Measurements from ENCODE around the gene FBXO45. TPM values are rescaled to one million over a fixed set of nuclear protein-coding genes. Genes with fewer than 3 reads are reported as not detected.
"Not testable (repeated sequence)": the region's sequence is repeated elsewhere in the genome, so short reads cannot be mapped to it uniquely, and the experiment has no call there.

The FBXO45 gene
- total and polyA plus RNA-seq, 10 of the 15 experiments (the other 5 are each of a cell fraction or from before 2014, with no cell fraction given): 4.0 to 17.3 (median 11.8) TPM

GRCh38 chr3:196519718-196520082, 48.8 kb upstream of the FBXO45 start:
- peaks cover 38% of the 10 kb centered on the region for H3K9me3 ChIP-seq (replicated peaks; ENCODE audit: control insufficient read depth, insufficient read depth, low read length)
- TF ChIP-seq PAX8 (IDR thresholded peaks at IDR 0.05) (no peak), USF1 (IDR thresholded peaks at IDR 0.05; ENCODE audit: borderline replicate concordance, extremely low read length, insufficient read depth, low read depth, low read length) (peak; percentile 18), CBX5 (IDR thresholded peaks at IDR 0.05; ENCODE audit: low read depth) (peak; percentile 100), SP1 (IDR thresholded peaks at IDR 0.05; ENCODE audit: low read depth, low read length) (peak; percentile 21), CEBPZ (IDR thresholded peaks at IDR 0.05; ENCODE audit: low read depth, low read length) (0 out of 2 replicates have a peak, but pooled peaks have one; percentile 21)
- no TSS peak for BruUV-seq (replicated peaks)
- 50% methylated on average over 5 of the region's 5 CpGs for WGBS (ENCODE audit: insufficient coverage, insufficient replicate concordance, low lambda C conversion rate, missing lambda C conversion rate)
- RAD21 ChIA-PET (ENCODE audit: unreplicated experiment): interaction anchor here (1.4 to 3.2 kb wide), 2 partner anchors 33 to 266 kb away, joined by 11 to 15 read pairs; no protein-coding TSS in a partner anchor
- DNase-seq (ENCODE audit: low read depth, low spot score) (no peak), FAIRE-seq (no peak), ATAC-seq (no peak)
- no peaks in the 10 kb centered on the region for H3K36me3 ChIP-seq (ENCODE audit: control insufficient read depth in 2 of 2, insufficient read depth in 2 of 2, low read length in 1 of 2)
- no peak overlapping the region for H2AFZ ChIP-seq (ENCODE audit: control insufficient read depth, low read depth, low read length)
- H3K4me3 ChIP-seq: no peak overlapping the region
- POLR2A ChIA-PET: no interaction called here
- no peaks in the 10 kb centered on the region for H3K27me3 ChIP-seq (replicated peaks in 1 of 2; ENCODE audit: control insufficient read depth in 2 of 2, insufficient read depth in 2 of 2, low read length in 1 of 2)
- no peak overlapping the region for H3K27ac ChIP-seq (ENCODE audit: control insufficient read depth, insufficient read depth)
- H3K79me2 ChIP-seq (ENCODE audit: control insufficient read depth, insufficient read depth, low read length): no peaks in the 10 kb centered on the region
- intact Hi-C loops (cut with micrococcal nuclease; ENCODE audit: unreplicated experiment) (no loop called here), in situ Hi-C loops (cut with MboI) (loop anchor here (5.0 kb wide), 1 partner anchor 267 kb away; no protein-coding TSS in a partner anchor)
- no peak overlapping the region for H3K4me2 ChIP-seq (ENCODE audit: control insufficient read depth, insufficient read depth)
- H4K20me1 ChIP-seq (ENCODE audit: control insufficient read depth, insufficient read depth): no peaks in the 10 kb centered on the region
- SMC1A ChIA-PET (ENCODE audit: uncharacterized antibody, unreplicated experiment): interaction anchor here (1.0 to 2.5 kb wide), 5 partner anchors 47 to 446 kb away, joined by 3 to 6 read pairs (median 5); no protein-coding TSS in a partner anchor
- H3K9ac ChIP-seq (ENCODE audit: control insufficient read depth, insufficient read depth, low read length): no peak overlapping the region
- CTCF ChIA-PET: interaction anchor here (0.6 to 2.8 kb wide), 8 partner anchors 8 to 660 kb away, joined by 3 to 13 read pairs (median 7); no protein-coding TSS in a partner anchor
- H3K4me1 ChIP-seq (ENCODE audit: control insufficient read depth, insufficient read depth, low read length): no peaks in the 10 kb centered on the region

- H3K79me2 ChIP-seq (ENCODE audit: control insufficient read depth, insufficient read depth, low read length); H2AFZ ChIP-seq (ENCODE audit: control insufficient read depth, low read depth, low read length); H4K20me1 ChIP-seq (ENCODE audit: control insufficient read depth, insufficient read depth); BruUV-seq (replicated peaks); H3K4me1 ChIP-seq (ENCODE audit: control insufficient read depth, insufficient read depth, low read length); ATAC-seq; H3K36me3 ChIP-seq (ENCODE audit: control insufficient read depth in 2 of 2, insufficient read depth in 2 of 2, low read length in 1 of 2); H3K27ac ChIP-seq (ENCODE audit: control insufficient read depth, insufficient read depth); FAIRE-seq; H3K4me3 ChIP-seq; intact Hi-C loops (cut with micrococcal nuclease; ENCODE audit: unreplicated experiment); DNase-seq (ENCODE audit: low read depth, low spot score); H3K4me2 ChIP-seq (ENCODE audit: control insufficient read depth, insufficient read depth); H3K27me3 ChIP-seq (replicated peaks in 1 of 2; ENCODE audit: control insufficient read depth in 2 of 2, insufficient read depth in 2 of 2, low read length in 1 of 2); H3K9ac ChIP-seq (ENCODE audit: control insufficient read depth, insufficient read depth, low read length): not testable (repeated sequence)
- ChIA-PET POLR2A (interaction anchor here (0.6 to 1.0 kb wide), 2 partner anchors 11 to 260 kb away, joined by 3 read pairs; no protein-coding TSS in a partner anchor), RAD21 (ENCODE audit: unreplicated experiment) (interaction anchor here (2.6 kb wide), 1 partner anchor 268 kb away, joined by 10 read pairs; no protein-coding TSS in a partner anchor), SMC1A (ENCODE audit: uncharacterized antibody, unreplicated experiment) (interaction anchor here (1.1 to 2.0 kb wide), 2 partner anchors 266 to 307 kb away, joined by 3 to 9 read pairs; no protein-coding TSS in a partner anchor), CTCF (interaction anchor here (0.5 to 4.9 kb wide), 9 partner anchors 9 to 660 kb away, joined by 3 to 48 read pairs (median 5); partner anchors contain the start of gene DYNLT2B)
- in situ Hi-C loops (cut with MboI): loop anchor here (5.0 kb wide), 1 partner anchor 269 kb away; no protein-coding TSS in a partner anchor
- peaks cover 38% of the 10 kb centered on the region for H3K9me3 ChIP-seq (replicated peaks; ENCODE audit: control insufficient read depth, insufficient read depth, low read length)
- WGBS (ENCODE audit: insufficient coverage, insufficient replicate concordance, low lambda C conversion rate, missing lambda C conversion rate): 83% methylated on average over 12 of the region's 12 CpGs
Measured at GRCh38 chr3:196521291-196521690, 47.2 kb upstream of the FBXO45 start.
